Skeletal muscle tissue (tissue), 5 donors: ENCODE data around the gene CEACAM16. TPM values are rescaled to one million over a fixed set of nuclear protein-coding genes. Genes with fewer than 3 reads are reported as not detected.

Source experiments
- H3K27ac ChIP-seq: one replicate; pipeline ENCODE4 v1.7.0; 2013; ENCODE audit warnings: mild to moderate bottlenecking, low read depth, low read length, inconsistent platforms
- H3K27me3 ChIP-seq, 3 donors: one replicate each; pipeline ENCODE4 v1.7.0; 2013; ENCODE audit warnings: low read length in 3 of 3; ENCODE audit not compliant: control insufficient read depth in 3 of 3, insufficient read depth in 3 of 3
- H3K36me3 ChIP-seq, 3 donors: one replicate each; pipeline ENCODE4 v1.7.0; 2013; ENCODE audit warnings: low read length in 3 of 3; ENCODE audit not compliant: control insufficient read depth in 3 of 3, insufficient read depth in 3 of 3
- H3K4me1 ChIP-seq, 3 donors: one replicate each; pipeline ENCODE4 v1.7.0; 2013; ENCODE audit warnings: low read length in 3 of 3, mild to moderate bottlenecking in 3 of 3; ENCODE audit not compliant: control insufficient read depth in 3 of 3, insufficient read depth in 3 of 3
- H3K4me3 ChIP-seq, 3 donors: one replicate each; pipeline ENCODE4 v1.7.0; 2013; ENCODE audit warnings: low read length in 3 of 3
- H3K9ac ChIP-seq, 3 donors: one replicate each; pipeline ENCODE4 v1.7.0; 2013; ENCODE audit warnings: low read length in 3 of 3, mild to moderate bottlenecking in 3 of 3, moderate library complexity in 2 of 3, low read depth in 1 of 3
- H3K9me3 ChIP-seq, 3 donors: one replicate each; pipeline ENCODE4 v1.7.0; 2013; ENCODE audit warnings: low read length in 3 of 3; ENCODE audit not compliant: control insufficient read depth in 3 of 3
- small RNA-seq: library from RNA; depleted of rRNA; stranded (forward); fragments of <200 nt; gene quantifications from one replicate; pipeline ENCODE3, GENCODE V24; 2014
- total RNA-seq: library from RNA; depleted of rRNA; stranded (reverse); fragments of >200 nt; gene quantifications from one replicate; pipeline ENCODE4 v1.2.3, GENCODE V29; 2014
- donor health status: Osteomylitis.

Gene CEACAM16
- total RNA-seq, 1 donor from 2014 or later: 1.0 TPM

GRCh38 chr19:44757057-44757734 is 58.2 kb downstream of the CEACAM16 start:
- peaks cover 55 to 63% (median 55%) of the 10 kb centered on the region in 3 donors for H3K4me1 ChIP-seq
- H3K9ac ChIP-seq: peak overlapping the region; percentile 75 to 87 (median 80)
- no peaks in the 10 kb centered on the region for H3K9me3 ChIP-seq
- peak overlapping the region; percentile 74 to 83 (median 74) for H3K4me3 ChIP-seq
- H3K36me3 ChIP-seq: peaks cover 16 to 30% (median 26%) of the 10 kb centered on the region in 3 donors
- peak overlapping the region; percentile 99 for H3K27ac ChIP-seq
- H3K27me3 ChIP-seq: no peaks in the 10 kb centered on the region

GRCh38 chr19:44757735-44758505 is 59.0 kb downstream of the CEACAM16 start:
- Histone ChIP-seq H3K4me1 (peaks cover 47 to 56% (median 49%) of the 10 kb centered on the region in 3 donors), H3K36me3 (peaks cover 11 to 24% (median 19%) of the 10 kb centered on the region in 3 donors), H3K27ac (peak overlapping the region; percentile 81), H3K4me3 (peak overlapping the region; percentile 74 to 83 (median 74)), H3K9ac (peak overlapping the region; percentile 75 to 87 (median 80)), H3K27me3 (no peaks in the 10 kb centered on the region), H3K9me3 (no peaks in the 10 kb centered on the region)

- no peaks in the 10 kb centered on the region for H3K27me3 ChIP-seq
- peaks cover 44 to 51% (median 44%) of the 10 kb centered on the region in 3 donors for H3K4me1 ChIP-seq
- peak overlapping the region; percentile 74 to 83 (median 74) for H3K4me3 ChIP-seq
- peaks cover 11 to 24% (median 18%) of the 10 kb centered on the region in 3 donors for H3K36me3 ChIP-seq
- H3K27ac ChIP-seq: peak overlapping the region; percentile 81
- H3K9me3 ChIP-seq: no peaks in the 10 kb centered on the region
- H3K9ac ChIP-seq: peak overlapping the region; percentile 70 to 87 (median 75)
These were observed 59.6 kb downstream of the CEACAM16 start for GRCh38 chr19:44758596-44758995.

GRCh38 chr19:44759083-44759804 is 60.3 kb downstream of the CEACAM16 start:
- Histone ChIP-seq H3K4me1 (peaks cover 39 to 46% (median 40%) of the 10 kb centered on the region in 3 donors), H3K9me3 (no peaks in the 10 kb centered on the region), H3K36me3 (peaks cover 11 to 24% (median 18%) of the 10 kb centered on the region in 3 donors), H3K27ac (no peak overlapping the region), H3K27me3 (no peaks in the 10 kb centered on the region), H3K9ac (no peak overlapping the region), H3K4me3 (no peak overlapping the region)

Small RNA genes lying within 50 kb of the gene (small RNA-seq; reads per million reads assigned to genes)
- gene RF00285: not detected

Other genes starting within 250 kb of the CEACAM16 start
- gene ZNF180, start 198.6 kb upstream of the CEACAM16 start, total RNA-seq: 5.7 TPM
- gene CEACAM20, start 169.5 kb upstream of the CEACAM16 start, total RNA-seq: not detected
- not detected for gene IGSF23, start 85.6 kb upstream of the CEACAM16 start, total RNA-seq
- gene PVR, start 55.2 kb upstream of the CEACAM16 start, total RNA-seq: 15.7 TPM
- gene CEACAM19, start 27.7 kb upstream of the CEACAM16 start, total RNA-seq: 2.6 TPM
- gene BCL3, start 49.6 kb downstream of the CEACAM16 start, total RNA-seq: 3.1 TPM
- gene CBLC, start 78.7 kb downstream of the CEACAM16 start, total RNA-seq: not detected
- gene BCAM, start 110.0 kb downstream of the CEACAM16 start, total RNA-seq: 89.8 TPM
- 31.8 TPM for gene NECTIN2, start 147.1 kb downstream of the CEACAM16 start, total RNA-seq
- gene TOMM40, start 192.1 kb downstream of the CEACAM16 start, total RNA-seq: 22.4 TPM
- gene APOE, start 206.6 kb downstream of the CEACAM16 start, total RNA-seq: 93.9 TPM
- gene APOC1, start 215.5 kb downstream of the CEACAM16 start, total RNA-seq: 5.7 TPM
- not detected for gene APOC4, start 243.1 kb downstream of the CEACAM16 start, total RNA-seq
- not detected for gene APOC2, start 246.9 kb downstream of the CEACAM16 start, total RNA-seq